HG02678 (cell line): ENCODE data around the gene CHPT1.
"Not testable (repeated sequence)": the region's sequence is repeated elsewhere in the genome, so short reads cannot be mapped to it uniquely, and the experiment has no call there.

Experiments
- ATAC-seq: cut with Tn5 transposase; IDR thresholded peaks from one replicate; pipeline ENCODE4 v1.9.1; 2021; ENCODE audit warnings: mild to moderate bottlenecking, moderate library complexity; ENCODE audit not compliant: unreplicated experiment

Gene CHPT1

DNA sequence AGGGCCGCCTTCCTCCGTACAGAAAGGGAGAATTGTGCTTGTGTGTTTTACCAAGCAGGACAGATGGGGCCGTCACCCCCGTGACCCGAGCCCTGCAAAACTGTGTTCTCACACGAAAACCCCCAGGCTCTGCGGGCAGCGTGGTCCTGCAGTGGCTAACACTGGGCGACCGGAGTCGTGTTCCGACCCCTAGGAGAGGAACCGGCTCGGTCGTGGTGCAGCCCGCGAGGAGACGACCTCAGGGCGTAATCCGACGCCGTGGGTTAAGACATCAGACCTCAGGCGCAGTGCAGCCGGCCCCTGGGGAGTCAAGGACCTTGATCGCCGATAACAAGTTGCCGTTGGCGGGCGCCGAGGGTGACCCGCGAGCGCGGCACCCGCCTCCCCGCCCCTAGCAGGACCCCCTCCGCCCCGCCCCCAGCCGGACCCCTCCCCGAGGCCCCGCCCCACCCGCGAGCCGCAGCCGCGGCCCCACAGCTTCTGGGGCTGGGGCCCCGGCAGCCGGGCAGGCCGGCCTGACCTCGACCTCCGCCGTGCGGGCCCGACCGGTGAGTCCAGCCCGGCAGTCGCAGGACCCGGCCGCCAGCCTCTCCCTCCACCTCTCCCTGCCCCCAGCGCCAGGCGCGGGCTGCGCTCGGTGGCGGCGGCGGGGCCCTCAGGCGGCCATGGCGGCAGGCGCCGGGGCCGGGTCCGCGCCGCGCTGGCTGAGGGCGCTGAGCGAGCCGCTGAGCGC lies at the start of gene CHPT1:
Gene CHPT1 (plus strand): TSS at position 444 of the 733 bp plus-strand sequence. CDS start 222 bp downstream, at position 666.
- peak; percentile 69 for ATAC-seq

DNA sequence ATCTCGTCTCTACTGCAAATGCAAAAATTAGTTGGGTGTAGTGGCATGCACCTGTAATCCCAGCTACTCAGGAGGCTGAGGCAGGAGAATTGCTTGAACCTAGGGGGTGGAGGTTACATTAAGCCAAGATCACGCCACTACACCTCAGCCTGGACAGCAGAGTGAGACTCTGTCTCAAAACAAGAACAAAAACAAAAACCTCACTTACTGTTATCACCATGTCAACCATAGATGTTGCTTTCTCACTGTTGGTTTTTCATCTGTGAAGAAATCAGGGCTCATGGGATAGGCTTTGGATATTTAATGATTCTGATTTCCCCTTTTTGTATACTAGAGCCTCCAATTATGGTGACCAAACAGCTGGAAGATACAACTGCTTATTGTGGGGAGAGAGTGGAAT lies 49.7 kb upstream of the CHPT1 start:
- ATAC-seq: no peak

DNA sequence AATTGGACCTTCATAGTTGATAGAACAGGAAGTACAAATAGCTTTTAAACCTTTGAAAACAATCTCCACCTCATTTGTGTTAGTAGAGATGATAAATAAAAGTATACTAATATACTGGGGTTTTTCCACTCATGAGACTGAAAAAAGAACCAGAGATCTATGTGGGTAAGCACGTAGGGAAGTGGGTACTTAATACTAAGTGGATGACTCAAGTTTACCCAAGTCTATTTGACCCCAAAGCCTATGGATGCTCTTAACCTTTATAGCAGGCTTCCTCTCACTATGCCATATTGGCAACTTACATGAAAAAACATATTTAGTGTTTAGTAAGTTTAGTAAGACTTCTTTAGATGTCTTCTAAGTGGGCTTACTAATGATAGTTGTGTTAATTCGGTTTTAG lies 49.2 kb upstream of the CHPT1 start:
- no peak for ATAC-seq

DNA sequence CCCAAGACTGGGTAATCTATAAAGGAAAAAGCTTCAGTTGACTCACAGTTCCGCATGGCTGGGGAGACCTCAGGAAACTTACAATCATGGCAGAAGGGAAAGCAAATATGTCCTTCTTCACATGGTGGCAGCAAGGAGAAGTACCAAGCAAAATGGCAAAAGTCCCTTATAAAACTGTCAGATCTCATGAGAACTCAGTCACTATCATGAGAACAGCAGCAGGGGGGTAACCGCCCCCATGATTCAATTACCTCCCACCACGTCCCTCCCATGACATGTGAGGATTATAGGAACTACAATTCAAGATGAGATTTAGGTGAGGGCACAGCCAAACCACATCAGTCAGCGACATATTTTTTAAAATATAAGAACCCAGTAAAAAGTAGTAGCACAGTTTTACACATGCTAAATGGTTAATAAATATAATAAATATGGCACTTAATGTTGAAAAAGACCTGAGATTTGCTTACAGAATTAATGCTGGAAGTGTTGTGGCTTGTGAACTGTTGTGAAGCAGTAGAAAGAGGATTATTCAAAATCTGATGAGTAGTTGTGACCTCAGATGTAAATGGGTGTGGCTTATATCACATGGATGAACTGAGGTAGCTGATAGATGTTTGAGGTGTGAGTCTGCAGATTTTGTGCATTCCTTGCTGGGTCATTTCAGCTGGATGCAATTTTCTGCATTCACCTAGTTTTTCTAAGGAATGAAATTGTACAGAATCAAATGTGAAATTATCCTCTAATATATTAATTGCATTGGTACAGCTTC lies 46.9 kb upstream of the CHPT1 start:
- no peak for ATAC-seq

DNA sequence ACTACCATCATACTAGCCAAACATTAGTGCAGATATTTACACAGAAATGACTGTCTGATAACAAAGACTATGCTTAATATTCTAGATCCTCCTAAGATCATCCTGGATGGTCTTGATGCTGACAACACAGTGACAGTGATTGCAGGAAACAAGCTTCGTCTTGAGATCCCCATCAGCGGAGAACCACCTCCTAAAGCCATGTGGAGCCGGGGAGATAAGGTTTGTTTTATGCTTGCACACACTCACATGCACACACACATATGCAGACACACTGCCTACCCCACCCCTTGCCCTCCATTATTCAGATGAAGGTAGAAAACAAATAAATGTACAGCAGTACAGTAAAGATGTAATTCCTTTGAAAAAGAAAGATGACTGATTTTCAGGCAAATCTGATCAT lies 44.4 kb upstream of the CHPT1 start:
- no peak for ATAC-seq

DNA sequence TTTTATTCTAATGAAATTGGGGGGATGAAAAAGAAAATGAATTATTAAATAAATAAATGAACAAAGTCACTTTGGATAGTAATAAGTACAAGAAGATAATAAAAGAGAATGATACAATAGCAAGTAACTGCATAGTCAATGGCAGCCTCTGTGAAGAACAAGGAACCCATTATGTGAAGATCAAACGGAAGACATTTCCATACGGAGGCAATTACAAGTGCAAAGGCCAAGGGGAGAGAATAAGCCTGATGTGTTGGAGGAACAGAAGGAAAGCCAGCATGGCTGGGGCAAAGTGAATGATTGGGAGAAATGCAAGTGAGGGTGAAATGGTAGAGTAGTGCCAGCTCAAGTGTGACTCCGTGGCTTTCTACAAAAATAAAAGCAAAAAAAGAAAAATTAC lies 43.9 kb upstream of the CHPT1 start:
- ATAC-seq: no peak

DNA sequence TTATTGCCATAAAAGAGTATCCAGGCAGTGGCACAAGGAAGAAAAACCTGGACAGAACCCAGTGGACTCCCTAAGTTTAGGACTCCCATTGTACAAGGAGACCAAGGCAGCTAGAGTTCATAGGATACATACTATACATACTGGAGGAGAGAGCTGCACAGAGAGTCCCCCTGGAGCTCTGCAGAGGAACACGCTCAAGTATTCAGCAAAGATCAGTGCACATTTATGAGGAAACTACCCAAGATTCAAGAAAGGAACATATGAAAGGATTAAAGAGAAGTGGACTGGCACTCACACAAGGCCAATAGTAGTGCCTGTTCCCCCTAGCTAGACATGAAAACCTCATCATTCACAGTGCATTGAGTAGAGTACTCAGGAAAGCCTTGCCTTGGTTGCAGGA lies 43.0 kb upstream of the CHPT1 start:
- no peak for ATAC-seq

DNA sequence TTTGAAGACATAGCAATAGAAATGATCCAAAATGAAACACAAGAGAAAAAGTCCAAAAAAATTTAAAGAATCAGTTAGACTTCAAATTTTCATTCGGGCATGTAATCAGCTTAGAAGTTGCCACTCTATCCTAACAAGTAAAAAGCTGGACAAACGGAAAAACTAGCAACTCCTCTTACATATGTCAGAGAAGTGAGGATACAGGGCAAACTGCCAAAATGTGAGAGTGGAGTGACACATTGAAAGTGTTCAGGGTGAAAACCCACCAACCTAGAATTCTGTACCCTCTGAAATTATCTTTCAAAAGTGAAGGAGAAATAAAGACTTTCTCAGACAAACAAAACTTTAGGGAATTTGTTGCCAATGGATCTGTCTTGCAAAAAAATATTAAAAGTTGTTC lies 42.0 kb upstream of the CHPT1 start:
- no peak for ATAC-seq

DNA sequence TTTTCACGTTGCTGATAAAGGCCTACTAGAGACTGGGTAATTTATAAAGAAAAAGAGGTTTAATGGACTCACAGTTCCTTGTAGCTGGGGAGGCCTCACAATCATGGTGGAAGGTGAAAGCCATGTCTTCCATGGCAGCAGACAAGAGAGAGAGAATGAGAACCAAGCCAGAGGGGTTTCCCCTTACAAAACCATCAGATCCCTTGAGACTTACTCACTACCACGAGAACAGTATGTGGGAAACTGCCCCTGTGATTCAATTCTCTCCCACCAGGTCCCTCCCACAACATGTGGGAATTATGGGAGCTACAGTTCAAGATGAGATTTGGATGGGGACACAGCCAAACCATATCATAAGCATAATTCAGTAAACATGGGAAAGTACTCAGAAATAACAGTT lies 36.8 kb upstream of the CHPT1 start:
- not testable (repeated sequence) for ATAC-seq

DNA sequence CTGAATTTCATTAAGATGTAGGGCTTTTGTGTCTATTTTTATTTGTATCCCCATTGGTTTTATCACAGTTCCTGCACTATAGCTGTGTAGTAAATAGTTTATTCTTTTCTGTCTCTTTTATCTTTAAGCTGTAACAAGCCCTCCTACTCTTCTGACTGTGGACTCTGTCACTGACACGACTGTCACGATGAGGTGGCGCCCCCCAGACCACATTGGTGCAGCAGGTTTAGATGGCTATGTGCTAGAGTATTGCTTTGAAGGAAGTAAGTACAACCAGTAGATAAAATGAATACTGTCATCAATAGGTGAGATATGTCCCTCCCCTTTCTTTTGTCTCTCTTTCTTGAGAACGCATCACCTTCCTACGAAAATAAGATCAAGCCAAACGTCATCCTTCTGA lies 34.1 kb upstream of the CHPT1 start:
- ATAC-seq: no peak

DNA sequence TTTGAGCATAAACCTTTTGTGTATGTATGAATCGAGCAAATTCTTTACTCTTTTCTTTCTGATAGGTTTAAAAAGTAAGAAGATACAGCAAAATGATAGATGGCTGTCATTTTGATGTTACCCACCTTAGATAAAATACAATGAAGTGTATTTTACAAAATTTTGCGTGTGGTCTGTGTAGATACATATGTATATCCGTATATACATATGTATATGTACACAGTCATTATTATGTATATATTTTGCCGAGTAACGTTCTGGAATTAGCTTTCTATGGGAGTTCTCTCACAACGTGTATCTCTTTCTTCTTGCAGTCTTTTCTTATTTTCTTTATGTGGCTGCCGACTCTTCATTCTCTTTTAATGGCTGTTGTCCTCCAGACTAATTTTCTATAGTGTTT lies 32.4 kb upstream of the CHPT1 start:
- ATAC-seq: no peak

DNA sequence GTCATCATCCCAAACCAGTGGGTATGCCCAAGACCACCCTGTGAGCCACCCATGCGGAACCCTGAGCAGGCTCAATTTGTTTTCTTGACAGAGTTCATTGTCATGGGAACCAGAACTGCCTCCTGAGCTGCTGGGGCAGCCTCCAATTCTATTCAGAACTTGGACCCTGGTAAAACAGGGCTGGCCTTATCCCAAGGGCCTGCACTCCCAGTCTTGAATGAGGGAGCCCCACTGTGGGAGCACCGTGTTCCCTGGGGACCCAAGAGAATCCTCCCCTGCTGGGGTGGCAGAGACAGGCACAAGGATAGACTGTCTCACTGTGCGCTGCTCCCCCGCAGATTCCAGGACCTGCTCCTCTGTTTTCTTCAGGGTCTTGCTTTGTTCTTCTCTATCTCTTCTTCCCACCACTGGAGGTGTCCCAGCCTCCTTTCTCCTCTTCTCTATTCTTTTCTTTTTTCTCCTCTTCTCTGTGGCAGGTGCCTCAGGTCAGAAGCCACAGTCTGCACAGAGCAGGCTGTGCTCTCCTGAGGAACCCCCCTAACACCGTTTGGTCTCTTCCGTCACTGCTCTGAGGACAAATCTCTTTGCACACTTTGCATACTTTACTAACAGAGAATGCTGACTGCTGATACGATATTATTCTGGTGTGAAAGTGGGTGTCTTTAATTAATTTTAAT lies 31.2 kb upstream of the CHPT1 start:
- ATAC-seq: no peak

DNA sequence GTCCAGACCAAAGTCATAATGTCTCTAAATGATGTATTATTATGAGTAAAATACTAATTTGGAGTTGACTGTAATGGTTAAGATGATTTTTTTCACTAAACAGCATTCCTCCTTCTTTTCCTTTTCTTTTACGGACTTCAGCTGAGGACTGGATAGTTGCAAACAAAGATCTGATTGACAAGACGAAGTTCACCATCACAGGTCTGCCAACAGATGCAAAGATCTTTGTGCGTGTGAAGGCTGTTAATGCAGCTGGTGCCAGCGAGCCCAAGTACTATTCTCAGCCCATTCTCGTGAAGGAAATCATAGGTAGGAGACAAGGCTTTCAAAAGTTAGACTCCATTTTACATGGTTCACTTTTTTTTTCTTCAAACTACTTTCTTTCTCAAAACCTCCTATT lies 29.8 kb upstream of the CHPT1 start:
- ATAC-seq: no peak

DNA sequence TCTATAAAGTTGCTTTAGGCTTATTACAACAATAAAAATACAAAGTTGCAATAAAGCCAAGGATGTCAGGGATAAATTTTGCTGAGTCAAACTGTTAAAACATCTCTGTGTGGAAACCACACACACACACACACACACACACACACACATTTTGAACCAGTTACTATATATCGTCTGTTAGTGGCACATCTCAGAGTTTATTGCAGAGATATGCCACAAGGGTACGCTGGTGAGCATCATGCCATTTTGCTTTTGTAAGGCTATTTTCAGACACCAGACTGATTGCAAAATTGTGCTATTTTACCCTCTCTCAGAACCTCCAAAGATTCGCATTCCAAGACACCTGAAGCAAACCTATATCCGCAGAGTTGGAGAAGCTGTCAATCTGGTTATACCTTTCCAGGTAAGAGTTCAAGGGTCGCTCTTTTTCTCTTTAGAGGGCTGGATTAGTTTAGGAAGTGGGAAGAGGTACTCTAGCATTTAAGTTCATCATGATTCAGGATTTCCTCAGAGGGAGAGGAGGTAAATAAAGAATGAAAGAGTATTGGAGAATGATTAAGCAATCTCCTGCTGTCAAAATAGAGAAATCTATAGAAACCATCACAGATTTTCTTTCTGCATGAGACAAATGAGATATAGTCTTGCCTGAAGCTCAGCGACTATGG lies 27.3 kb upstream of the CHPT1 start:
- ATAC-seq: no peak

DNA sequence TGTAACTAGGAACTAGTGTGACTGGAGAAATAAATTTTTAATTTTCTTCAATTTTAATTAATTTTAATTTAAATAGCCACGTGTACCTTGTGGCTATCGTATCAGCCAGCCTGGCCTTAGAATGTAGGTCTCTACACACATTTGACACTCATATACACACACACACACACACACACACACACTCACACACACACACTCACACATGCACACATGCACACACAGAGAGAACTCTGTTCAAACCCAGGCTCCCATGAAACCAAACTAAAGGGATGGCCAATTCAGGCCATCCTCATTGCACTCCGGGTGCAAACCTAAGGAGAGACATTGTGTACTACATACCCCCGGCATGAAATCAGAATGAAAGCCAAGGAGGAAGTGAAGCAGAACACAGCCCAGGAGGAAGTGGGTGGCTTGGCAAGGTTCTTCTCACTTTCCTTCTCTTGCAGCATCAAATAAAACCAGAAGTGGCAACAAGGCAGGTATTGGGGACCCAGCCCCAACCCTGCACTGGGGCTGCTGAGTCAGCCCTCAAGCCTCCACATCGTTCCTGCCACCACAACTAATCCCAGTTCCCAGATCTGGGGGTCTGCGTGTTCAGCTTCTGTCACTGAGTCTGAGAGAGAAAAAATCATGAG lies 26.2 kb upstream of the CHPT1 start:
- peak; percentile 88 for ATAC-seq

DNA sequence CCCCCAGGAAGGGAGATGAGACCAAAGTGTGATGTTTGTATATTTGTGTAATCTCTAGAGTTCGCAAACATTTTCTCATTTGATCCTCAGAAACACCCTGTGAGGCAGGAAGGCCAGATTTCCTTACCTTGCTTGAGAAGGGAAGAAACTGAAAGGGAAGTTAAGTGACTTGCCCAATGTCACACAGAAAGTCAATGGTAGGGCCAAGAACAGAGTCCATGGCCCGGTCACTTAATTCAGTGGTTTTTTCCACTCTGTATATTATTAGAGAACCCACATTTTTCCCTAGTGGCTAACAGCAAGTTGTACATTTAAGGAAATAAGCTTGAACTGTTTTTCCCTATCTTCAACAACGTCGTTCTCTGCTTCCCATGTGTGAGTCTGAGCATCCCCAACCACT lies 25.6 kb upstream of the CHPT1 start:
- ATAC-seq: peak; percentile 23

DNA sequence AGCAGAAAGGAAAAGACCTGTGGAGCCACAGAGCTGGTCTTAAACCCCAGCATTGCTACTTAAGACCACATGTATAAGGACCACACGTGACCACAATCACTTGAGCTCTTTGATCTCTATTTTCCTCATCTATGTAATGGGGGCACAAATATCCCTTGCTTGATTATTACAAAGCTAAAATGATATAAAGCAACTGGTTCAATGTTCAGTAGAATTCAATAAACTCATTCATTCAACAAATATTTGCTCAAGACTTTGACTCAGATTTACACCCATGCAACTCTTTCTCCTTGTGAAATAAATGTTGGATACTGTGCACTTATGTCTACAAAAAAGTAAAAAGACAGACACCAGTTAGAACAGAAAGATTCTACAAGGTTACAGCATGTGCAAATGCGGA lies 21.9 kb upstream of the CHPT1 start:
- ATAC-seq: no peak

DNA sequence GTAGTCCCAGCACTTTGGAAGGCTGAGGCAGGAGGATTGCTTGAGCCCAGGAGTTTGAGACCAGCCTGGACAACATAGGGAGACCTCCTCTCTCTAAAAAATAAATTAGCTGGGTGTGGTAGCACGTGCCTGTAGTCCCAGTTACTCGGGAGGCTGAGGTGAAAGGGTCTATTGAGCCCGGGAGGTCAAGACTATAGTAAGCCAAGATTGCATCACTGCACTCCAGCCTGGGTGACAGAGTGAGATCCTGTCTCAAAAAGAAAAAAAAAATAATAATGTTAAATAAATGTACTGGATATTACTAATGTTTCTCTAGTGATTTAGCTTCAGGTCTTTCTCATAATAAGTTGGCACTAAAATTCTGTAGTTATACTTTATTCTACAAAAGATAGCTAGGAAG lies 20.9 kb upstream of the CHPT1 start:
- not testable (repeated sequence) for ATAC-seq

DNA sequence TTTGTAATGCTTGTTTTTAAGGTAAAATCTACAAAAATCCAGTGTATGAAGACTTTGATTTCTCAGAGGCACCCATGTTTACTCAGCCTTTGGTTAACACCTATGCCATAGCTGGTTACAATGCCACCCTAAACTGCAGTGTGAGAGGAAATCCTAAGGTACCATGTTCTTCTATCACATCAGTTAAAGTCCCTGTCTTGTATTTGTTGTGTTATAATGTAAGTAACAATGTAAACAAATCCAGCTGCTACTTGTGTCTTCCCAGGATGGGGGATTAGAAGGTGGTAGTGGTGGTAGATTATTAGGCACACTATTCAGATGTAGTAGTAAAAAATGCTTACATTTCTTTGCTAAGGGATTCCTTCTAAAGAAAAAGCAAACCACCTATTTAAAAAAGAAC lies 19.4 kb upstream of the CHPT1 start:
- ATAC-seq: no peak

DNA sequence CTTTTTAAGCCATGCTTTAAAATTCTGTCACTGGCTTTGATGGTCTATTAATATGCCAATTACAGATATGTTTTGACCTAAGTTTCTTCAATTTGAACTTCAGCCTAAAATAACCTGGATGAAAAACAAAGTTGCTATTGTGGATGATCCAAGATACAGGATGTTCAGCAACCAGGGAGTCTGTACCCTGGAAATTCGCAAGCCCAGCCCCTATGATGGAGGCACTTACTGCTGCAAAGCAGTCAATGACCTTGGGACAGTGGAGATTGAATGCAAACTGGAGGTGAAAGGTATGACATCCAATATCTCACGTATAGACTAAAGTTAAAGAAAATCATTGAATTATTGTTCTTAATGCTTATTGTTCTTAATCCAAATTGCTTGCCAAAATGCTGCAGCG lies 17.2 kb upstream of the CHPT1 start:
- no peak for ATAC-seq

DNA sequence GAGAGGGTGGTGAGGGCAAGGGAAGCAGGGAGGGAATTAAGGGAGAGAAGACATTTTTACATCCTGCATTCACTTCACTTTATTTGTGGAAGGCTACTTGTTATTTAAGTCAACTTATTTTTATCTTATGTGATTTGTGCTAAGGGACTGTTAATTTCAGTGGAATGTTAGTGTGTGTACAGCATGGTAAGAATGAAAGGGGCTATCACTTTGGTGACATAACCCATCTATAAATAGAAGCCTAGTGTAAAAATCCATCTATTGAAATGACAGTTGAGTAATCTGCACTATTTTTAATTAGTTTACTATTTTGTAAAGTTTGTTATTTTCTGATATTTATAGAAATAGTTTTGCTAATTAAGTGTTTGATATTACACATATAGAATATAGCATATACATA lies 16.8 kb upstream of the CHPT1 start:
- no peak for ATAC-seq
